ENCODE data around the gene HSF2.

The HSF2 gene

GRCh38 chr6:122399348-122400120, at the start of gene HSF2:
Gene HSF2, plus strand, starts transcription at chr6:122399652. Its CDS starts 86 bp downstream, at chr6:122399738.
- DNase-seq, result peak; percentile 60 to 99 (median 96)

- no peak for DNase-seq
Measured at GRCh38 chr6:122352981-122353664, 46.3 kb upstream of the HSF2 start.

- DNase-seq, result no peak
Measured at GRCh38 chr6:122360809-122361208, 38.6 kb upstream of the HSF2 start.

GRCh38 chr6:122361314-122361979, 38.0 kb upstream of the HSF2 start:
- DNase-seq, result no peak

GRCh38 chr6:122363769-122364483, 35.5 kb upstream of the HSF2 start:
- DNase-seq, result no peak

GRCh38 chr6:122365775-122366403, 33.6 kb upstream of the HSF2 start:
- no peak for DNase-seq

- no peak for DNase-seq
Measured at GRCh38 chr6:122367171-122367570, 32.3 kb upstream of the HSF2 start.

- no peak for DNase-seq
Measured at GRCh38 chr6:122369536-122369935, 29.9 kb upstream of the HSF2 start.

- DNase-seq, result no peak
Measured at GRCh38 chr6:122372647-122373046, 26.8 kb upstream of the HSF2 start.

GRCh38 chr6:122374307-122374706, 25.1 kb upstream of the HSF2 start:
- DNase-seq, result no peak

- DNase-seq, result no peak
Measured at GRCh38 chr6:122376246-122376645, 23.2 kb upstream of the HSF2 start.

GRCh38 chr6:122381494-122382265, 17.8 kb upstream of the HSF2 start:
- peak in 30 of 56 donors; percentile 1 to 63 (median 12) for DNase-seq

- DNase-seq, result no peak
Measured at GRCh38 chr6:122385857-122386612, 13.4 kb upstream of the HSF2 start.

GRCh38 chr6:122388945-122389344, 10.5 kb upstream of the HSF2 start:
- DNase-seq, result no peak

- DNase-seq, result no peak
Measured at GRCh38 chr6:122389704-122390372, 9.6 kb upstream of the HSF2 start.

- DNase-seq, result no peak
Measured at GRCh38 chr6:122392564-122393350, 6.7 kb upstream of the HSF2 start.

- no peak for DNase-seq
Measured at GRCh38 chr6:122393351-122393896, 6.0 kb upstream of the HSF2 start.

- no peak for DNase-seq
Measured at GRCh38 chr6:122394016-122394415, 5.4 kb upstream of the HSF2 start.
